ENCODE results near the gene BLTP1.

- TF ChIP-seq CTCF (IDR thresholded peaks at IDR 0.05) (no peak), POLR2A (IDR thresholded peaks at IDR 0.05) (no peak)
Observed at GRCh38 chr4:122195718-122196117, 43.6 kb downstream of the BLTP1 start.
